SK-N-SH (cell line): Measurements from ENCODE around the gene EDN1. TPM values are rescaled to one million over a fixed set of nuclear protein-coding genes. Genes with fewer than 3 reads are reported as not detected.

ENCODE experiments used
- CTCF ChIA-PET: fragments of 300-600, 350-600 bp; formaldehyde crosslinking; extraction: SDS; loops from one replicate; lab custom pipeline; 2021; lab: Yijun Ruan, JAX
- POLR2A ChIA-PET: fragments of 350-600 bp; sonication (Branson Sonifier 250); formaldehyde crosslinking; extraction: SDS; loops from one replicate; lab custom pipeline; 2020; ENCODE audit warnings: antibody characterized with exemption, inconsistent platforms; lab: Yijun Ruan, JAX
- DNase-seq: peaks from one replicate; pipeline ENCODE4 v3.0.0; 2012
- H2AFZ ChIP-seq: fragments of 200-600 bp; sonication (generic); 2 replicates; pipeline ENCODE4 v1.8.1; 2016; ENCODE audit warnings: antibody characterized with exemption, mild to moderate bottlenecking, low read depth
- H3F3A ChIP-seq: fragments of 200-600 bp; sonication (generic); replicated peaks from 2 replicates; pipeline ENCODE3; 2016; ENCODE audit warnings: antibody characterized with exemption, mild to moderate bottlenecking; ENCODE audit not compliant: insufficient read depth
- H3K27ac ChIP-seq, 2 experiments: fragments of 200-500 bp in 1 of 2; fragments of 200-600 bp in 1 of 2; sonication (Bioruptor generic) in 1 of 2; sonication (generic), shearing (Covaris generic) in 1 of 2; 2 replicates each; pipeline versions ENCODE4 v1.5.1 to v1.6.1; 2014 to 2016; ENCODE audit warnings: low read depth in 2 of 2, inconsistent platforms in 1 of 2, low read length in 1 of 2, mild to moderate bottlenecking in 1 of 2, mixed read lengths in 1 of 2
- H3K27me3 ChIP-seq: fragments of 200-600 bp; sonication (generic), shearing (Covaris generic); 2 replicates; pipeline ENCODE4 v1.6.1; 2016; ENCODE audit warnings: mixed run types; ENCODE audit not compliant: insufficient read depth
- H3K36me3 ChIP-seq, 2 experiments: fragments of 200-500 bp in 1 of 2; fragments of 200-600 bp in 1 of 2; sonication (Bioruptor generic) in 1 of 2; sonication (generic) in 1 of 2; replicated peaks in 1 of 2; 2 replicates each; pipeline versions ENCODE3 to v1.5.1; 2014 to 2016; ENCODE audit warnings: low read length in 1 of 2, mild to moderate bottlenecking in 1 of 2; ENCODE audit not compliant: insufficient read depth in 2 of 2, control insufficient read depth in 1 of 2
- H3K4me1 ChIP-seq, 2 experiments: fragments of 200-500 bp in 1 of 2; fragments of 200-600 bp in 1 of 2; sonication (Bioruptor generic) in 1 of 2; sonication (generic), shearing (Covaris generic) in 1 of 2; 2 replicates each; pipeline versions ENCODE4 v1.5.1 to v1.6.1; 2014 to 2016; ENCODE audit warnings: low read depth in 1 of 2, low read length in 1 of 2, mixed run types in 1 of 2; ENCODE audit not compliant: insufficient read depth in 2 of 2, control insufficient read depth in 1 of 2
- H3K4me2 ChIP-seq: fragments of 200-600 bp; sonication (generic), shearing (Covaris generic); 2 replicates; pipeline ENCODE4 v1.6.1; 2017; ENCODE audit warnings: mixed run types
- H3K4me3 ChIP-seq, 2 experiments: fragments of 200-500 bp in 1 of 2; fragments of 200-600 bp in 1 of 2; sonication (Bioruptor generic) in 1 of 2; sonication (generic), shearing (Covaris generic) in 1 of 2; 2 replicates each; pipeline versions ENCODE4 v1.5.1 to v1.8.1; 2014 to 2016; ENCODE audit warnings: low read depth in 2 of 2, inconsistent platforms in 1 of 2, low read length in 1 of 2, mild to moderate bottlenecking in 1 of 2, mixed read lengths in 1 of 2, moderate library complexity in 1 of 2
- H3K79me2 ChIP-seq: fragments of 200-600 bp; sonication (generic); 2 replicates; pipeline ENCODE4 v1.8.1; 2017; ENCODE audit warnings: mild to moderate bottlenecking; ENCODE audit not compliant: insufficient read depth
- H3K9ac ChIP-seq: fragments of 200-600 bp; sonication (generic); 2 replicates; pipeline ENCODE4 v1.6.1; 2017; ENCODE audit warnings: mixed run types
- H3K9me2 ChIP-seq: fragments of 200-600 bp; sonication (generic); 2 replicates; pipeline ENCODE4 v1.6.1; 2017; ENCODE audit warnings: mixed run types
- H3K9me3 ChIP-seq: fragments of 200-600 bp; sonication (generic); 2 replicates; pipeline ENCODE4 v1.6.1; 2017; ENCODE audit warnings: mixed run types, mild to moderate bottlenecking, moderate library complexity
- H4K20me1 ChIP-seq: fragments of 200-600 bp; sonication (generic); 2 replicates; pipeline ENCODE4 v1.6.1; 2017; ENCODE audit warnings: mild to moderate bottlenecking, mixed run types; ENCODE audit not compliant: insufficient read depth
- CHD2 ChIP-seq: fragments of 150-350 bp; IDR thresholded peaks from 2 replicates; pipeline ENCODE4 v1.6.1; 2018; ENCODE audit warnings: low read length; ENCODE audit not compliant: partially characterized antibody
- EP300 ChIP-seq, 2 experiments: IDR thresholded peaks; 2 replicates each; pipeline versions ENCODE4 v1.4.0 to v1.6.1; 2012; ENCODE audit warnings: borderline replicate concordance in 1 of 2, low read depth in 1 of 2, low read length in 1 of 2
- EZH2phosphoT487 ChIP-seq: fragments of 200-600 bp; sonication (generic); IDR thresholded peaks from 2 replicates; pipeline ENCODE4 v1.6.1; 2017; ENCODE audit warnings: low read depth, mixed run types, mild to moderate bottlenecking, antibody characterized with exemption, moderate library complexity, borderline replicate concordance
- FOSL2 ChIP-seq: IDR thresholded peaks from 2 replicates; pipeline ENCODE4 v1.4.0; 2012; ENCODE audit warnings: low read depth, mild to moderate bottlenecking, moderate library complexity, borderline replicate concordance
- GATA2 ChIP-seq: sonication (generic); formaldehyde crosslinking; IDR thresholded peaks from 2 replicates; pipeline ENCODE4 v1.5.0; 2020; ENCODE audit warnings: mild to moderate bottlenecking, missing genetic modification reagents
- JUND ChIP-seq: IDR thresholded peaks from 2 replicates; pipeline ENCODE4 v1.4.0; 2012
- MEF2A ChIP-seq: IDR thresholded peaks from 2 replicates; pipeline ENCODE4 v1.4.0; 2012; ENCODE audit warnings: low read depth, borderline replicate concordance
- SMC3 ChIP-seq: IDR thresholded peaks from 2 replicates; pipeline ENCODE4 v1.6.1; 2012; ENCODE audit warnings: low read depth, low read length, improper control_type of control experiment
- TAF1 ChIP-seq: IDR thresholded peaks from 2 replicates; pipeline ENCODE4 v1.6.1; 2012; ENCODE audit warnings: low read depth, mild to moderate bottlenecking, low read length, moderate library complexity, borderline replicate concordance
- TCF12 ChIP-seq: IDR thresholded peaks from 2 replicates; pipeline ENCODE4 v1.4.0; 2012
- USF2 ChIP-seq: fragments of 150-350 bp; IDR thresholded peaks from 2 replicates; pipeline ENCODE4 v1.6.1; 2017; ENCODE audit warnings: antibody characterized with exemption, low read length, low read depth, borderline replicate concordance
- WGBS: methylation state at CpG from one replicate; pipeline ENCODE4 v1.1.6; 2017; ENCODE audit warnings: low lambda C conversion rate; 5-methylcytosine and 5-hydroxymethylcytosine counted together
- polyA plus RNA-seq, 3 experiments: library from polyadenylated mRNA; depleted of rRNA; stranded (reverse); fragments of >200 nt; gene quantifications; 2 replicates each; pipeline ENCODE4 v1.2.3, GENCODE V29; 2012
- TF ChIP-seq, protein P1 (sequence below): IDR thresholded peaks from 2 replicates; pipeline ENCODE4; 2012
- TF ChIP-seq, protein P2 (sequence below): IDR thresholded peaks from 2 replicates; pipeline ENCODE4 v1.6.1; 2012; ENCODE audit warnings: mild to moderate bottlenecking, low read depth, low read length, moderate library complexity
- TF ChIP-seq, protein P3 (sequence below): IDR thresholded peaks from 2 replicates; pipeline ENCODE4 v1.4.0; 2012; ENCODE audit warnings: low read depth, borderline replicate concordance
- TF ChIP-seq, protein P4 (sequence below): IDR thresholded peaks from 2 replicates; pipeline ENCODE4 v1.4.0; 2012; ENCODE audit warnings: low read depth, borderline replicate concordance

Gene EDN1
- polyA plus RNA-seq, 1 of the 3 experiments (the other 2 are of a cell fraction), result 1.3 TPM

DNA sequence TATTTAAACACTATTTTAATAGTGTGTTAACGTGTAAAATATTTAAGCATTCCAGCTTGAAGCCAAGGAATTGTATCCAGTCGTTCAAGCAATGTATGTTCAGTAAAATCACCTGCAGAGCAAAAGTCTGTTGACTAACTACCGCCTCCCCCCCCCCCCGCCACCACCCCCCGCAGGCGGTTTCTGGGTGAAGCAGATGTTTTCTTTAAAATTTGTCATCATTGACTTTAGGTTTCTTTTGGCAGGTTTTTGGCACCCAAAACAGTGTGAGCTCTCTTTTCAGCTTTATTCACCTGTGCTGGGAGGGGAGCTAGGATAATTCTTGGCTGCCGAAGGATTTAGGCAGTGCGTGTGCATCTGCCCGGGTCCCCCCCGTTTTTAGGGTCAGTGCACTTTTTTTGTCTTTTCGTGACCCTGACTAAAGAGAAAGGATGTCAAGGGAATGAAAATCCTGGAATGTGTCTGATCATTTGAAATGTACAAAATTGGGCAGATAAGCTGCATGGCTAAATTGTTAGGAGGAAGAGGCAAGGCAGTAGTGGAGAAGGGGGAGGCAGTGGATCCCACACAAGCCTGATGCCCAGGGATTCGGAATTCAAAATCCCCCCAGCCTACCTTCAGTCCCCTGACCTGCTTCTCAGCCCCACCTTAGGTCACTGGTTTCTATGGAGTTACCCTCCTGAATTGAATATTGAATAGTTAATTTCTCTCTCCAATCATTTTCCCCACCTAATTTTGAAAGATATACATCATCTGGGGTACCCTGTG is 1.1 kb downstream of the EDN1 start:
- Histone ChIP-seq H3K9ac (peak overlapping the region; percentile 75), H3K36me3 (peaks cover 0 to 3% of the 10 kb centered on the region in 2 experiments), H3K4me2 (peak overlapping the region; percentile 85), H2AFZ (no peak overlapping the region), H3F3A (peaks cover 21% of the 10 kb centered on the region), H3K4me1 (peaks cover 4 to 12% of the 10 kb centered on the region in 2 experiments; a peak in 3 of 4 replicates), H3K9me3 (no peaks in the 10 kb centered on the region), H3K27me3 (no peaks in the 10 kb centered on the region), H3K4me3 (peak overlapping the region; percentile 62 to 79; a peak in 3 of 4 replicates), H3K27ac (no peak overlapping the region; a peak in 1 of 4 replicates), H3K9me2 (no peaks in the 10 kb centered on the region), H3K79me2 (peaks cover 19% of the 10 kb centered on the region; the same call in 1 of the 2 replicates), H4K20me1 (no peaks in the 10 kb centered on the region)
- TF ChIP-seq, protein P1, sequence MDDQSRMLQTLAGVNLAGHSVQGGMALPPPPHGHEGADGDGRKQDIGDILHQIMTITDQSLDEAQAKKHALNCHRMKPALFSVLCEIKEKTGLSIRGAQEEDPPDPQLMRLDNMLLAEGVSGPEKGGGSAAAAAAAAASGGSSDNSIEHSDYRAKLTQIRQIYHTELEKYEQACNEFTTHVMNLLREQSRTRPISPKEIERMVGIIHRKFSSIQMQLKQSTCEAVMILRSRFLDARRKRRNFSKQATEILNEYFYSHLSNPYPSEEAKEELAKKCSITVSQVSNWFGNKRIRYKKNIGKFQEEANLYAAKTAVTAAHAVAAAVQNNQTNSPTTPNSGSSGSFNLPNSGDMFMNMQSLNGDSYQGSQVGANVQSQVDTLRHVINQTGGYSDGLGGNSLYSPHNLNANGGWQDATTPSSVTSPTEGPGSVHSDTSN, result no peak
- TF ChIP-seq TAF1, result no peak
- no peak for TF ChIP-seq JUND
- TF ChIP-seq, protein P2, sequence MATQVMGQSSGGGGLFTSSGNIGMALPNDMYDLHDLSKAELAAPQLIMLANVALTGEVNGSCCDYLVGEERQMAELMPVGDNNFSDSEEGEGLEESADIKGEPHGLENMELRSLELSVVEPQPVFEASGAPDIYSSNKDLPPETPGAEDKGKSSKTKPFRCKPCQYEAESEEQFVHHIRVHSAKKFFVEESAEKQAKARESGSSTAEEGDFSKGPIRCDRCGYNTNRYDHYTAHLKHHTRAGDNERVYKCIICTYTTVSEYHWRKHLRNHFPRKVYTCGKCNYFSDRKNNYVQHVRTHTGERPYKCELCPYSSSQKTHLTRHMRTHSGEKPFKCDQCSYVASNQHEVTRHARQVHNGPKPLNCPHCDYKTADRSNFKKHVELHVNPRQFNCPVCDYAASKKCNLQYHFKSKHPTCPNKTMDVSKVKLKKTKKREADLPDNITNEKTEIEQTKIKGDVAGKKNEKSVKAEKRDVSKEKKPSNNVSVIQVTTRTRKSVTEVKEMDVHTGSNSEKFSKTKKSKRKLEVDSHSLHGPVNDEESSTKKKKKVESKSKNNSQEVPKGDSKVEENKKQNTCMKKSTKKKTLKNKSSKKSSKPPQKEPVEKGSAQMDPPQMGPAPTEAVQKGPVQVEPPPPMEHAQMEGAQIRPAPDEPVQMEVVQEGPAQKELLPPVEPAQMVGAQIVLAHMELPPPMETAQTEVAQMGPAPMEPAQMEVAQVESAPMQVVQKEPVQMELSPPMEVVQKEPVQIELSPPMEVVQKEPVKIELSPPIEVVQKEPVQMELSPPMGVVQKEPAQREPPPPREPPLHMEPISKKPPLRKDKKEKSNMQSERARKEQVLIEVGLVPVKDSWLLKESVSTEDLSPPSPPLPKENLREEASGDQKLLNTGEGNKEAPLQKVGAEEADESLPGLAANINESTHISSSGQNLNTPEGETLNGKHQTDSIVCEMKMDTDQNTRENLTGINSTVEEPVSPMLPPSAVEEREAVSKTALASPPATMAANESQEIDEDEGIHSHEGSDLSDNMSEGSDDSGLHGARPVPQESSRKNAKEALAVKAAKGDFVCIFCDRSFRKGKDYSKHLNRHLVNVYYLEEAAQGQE, result no peak
- no peak for TF ChIP-seq MEF2A
- TF ChIP-seq USF2, result no peak
- TF ChIP-seq EZH2phosphoT487, result no peak
- TF ChIP-seq CHD2, result no peak
- TF ChIP-seq TCF12, result no peak
- TF ChIP-seq, protein P3, sequence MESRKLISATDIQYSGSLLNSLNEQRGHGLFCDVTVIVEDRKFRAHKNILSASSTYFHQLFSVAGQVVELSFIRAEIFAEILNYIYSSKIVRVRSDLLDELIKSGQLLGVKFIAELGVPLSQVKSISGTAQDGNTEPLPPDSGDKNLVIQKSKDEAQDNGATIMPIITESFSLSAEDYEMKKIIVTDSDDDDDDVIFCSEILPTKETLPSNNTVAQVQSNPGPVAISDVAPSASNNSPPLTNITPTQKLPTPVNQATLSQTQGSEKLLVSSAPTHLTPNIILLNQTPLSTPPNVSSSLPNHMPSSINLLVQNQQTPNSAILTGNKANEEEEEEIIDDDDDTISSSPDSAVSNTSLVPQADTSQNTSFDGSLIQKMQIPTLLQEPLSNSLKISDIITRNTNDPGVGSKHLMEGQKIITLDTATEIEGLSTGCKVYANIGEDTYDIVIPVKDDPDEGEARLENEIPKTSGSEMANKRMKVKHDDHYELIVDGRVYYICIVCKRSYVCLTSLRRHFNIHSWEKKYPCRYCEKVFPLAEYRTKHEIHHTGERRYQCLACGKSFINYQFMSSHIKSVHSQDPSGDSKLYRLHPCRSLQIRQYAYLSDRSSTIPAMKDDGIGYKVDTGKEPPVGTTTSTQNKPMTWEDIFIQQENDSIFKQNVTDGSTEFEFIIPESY, result no peak
- no peak for TF ChIP-seq EP300 (IDR thresholded peaks at IDR 0.05; ENCODE audit: borderline replicate concordance in 1 of 2, low read depth in 1 of 2, low read length in 1 of 2)
- TF ChIP-seq, protein P4, sequence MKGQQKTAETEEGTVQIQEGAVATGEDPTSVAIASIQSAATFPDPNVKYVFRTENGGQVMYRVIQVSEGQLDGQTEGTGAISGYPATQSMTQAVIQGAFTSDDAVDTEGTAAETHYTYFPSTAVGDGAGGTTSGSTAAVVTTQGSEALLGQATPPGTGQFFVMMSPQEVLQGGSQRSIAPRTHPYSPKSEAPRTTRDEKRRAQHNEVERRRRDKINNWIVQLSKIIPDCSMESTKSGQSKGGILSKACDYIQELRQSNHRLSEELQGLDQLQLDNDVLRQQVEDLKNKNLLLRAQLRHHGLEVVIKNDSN, result no peak
- TF ChIP-seq FOSL2, result no peak
- TF ChIP-seq GATA2 (CRISPR knock-in tag), result no peak
- TF ChIP-seq SMC3, result no peak
- ChIA-PET POLR2A (interaction anchor here (0.7 kb wide), 1 partner anchor 312 kb away, joined by 5 read pairs; no protein-coding TSS in a partner anchor), CTCF (interaction anchor here (0.8 to 7.5 kb wide), 17 partner anchors 11 to 705 kb away, joined by 3 to 91 read pairs (median 5); no protein-coding TSS in a partner anchor)
- DNase-seq, result peak; percentile 19
- 18% methylated on average over 12 of the region's 12 CpGs for WGBS
